NCI-H1694 (cell line): ENCODE measurements around the gene HMGXB4.

Experiments used
- DNase-seq: peaks from one replicate; lab custom pipeline; 2025; lab: John Stamatoyannopoulos, UW

Gene HMGXB4

GRCh38 chr22:35257002-35257320, 332 bp upstream of the HMGXB4 start:
- no peak for DNase-seq

- DNase-seq: no peak
Measured at GRCh38 chr22:35258191-35258988, 1.1 kb downstream of the HMGXB4 start.

- DNase-seq: no peak
Measured at GRCh38 chr22:35264986-35265385, 7.7 kb downstream of the HMGXB4 start.

- DNase-seq: no peak
Measured at GRCh38 chr22:35266277-35266676, 9.0 kb downstream of the HMGXB4 start.

GRCh38 chr22:35269630-35270029, 12.3 kb downstream of the HMGXB4 start:
- DNase-seq: no peak

- no peak for DNase-seq
Measured at GRCh38 chr22:35274154-35274871, 17.0 kb downstream of the HMGXB4 start.

- DNase-seq: no peak
Measured at GRCh38 chr22:35275580-35275979, 18.3 kb downstream of the HMGXB4 start.

- DNase-seq: no peak
Measured at GRCh38 chr22:35276019-35276418, 18.7 kb downstream of the HMGXB4 start.

GRCh38 chr22:35288116-35288515, 30.8 kb downstream of the HMGXB4 start:
- DNase-seq: no peak

- DNase-seq: no peak
Measured at GRCh38 chr22:35292786-35293185, 35.5 kb downstream of the HMGXB4 start.

GRCh38 chr22:35296051-35296450, 38.8 kb downstream of the HMGXB4 start:
- no peak for DNase-seq

- peak; percentile 28 for DNase-seq
Measured at GRCh38 chr22:35299217-35299672, 42.0 kb downstream of the HMGXB4 start.

- DNase-seq: peak; percentile 97
Measured at GRCh38 chr22:35299673-35300499, 42.6 kb downstream of the HMGXB4 start, which contains the start of gene TOM1. Gene TOM1 (plus strand): TSS chr22:35299894. CDS start chr22:35299929, 35 bp downstream.

GRCh38 chr22:35301372-35301874, 44.1 kb downstream of the HMGXB4 start:
- no peak for DNase-seq

- DNase-seq: no peak
Measured at GRCh38 chr22:35303029-35303624, 45.8 kb downstream of the HMGXB4 start.

GRCh38 chr22:35305525-35306070, 48.3 kb downstream of the HMGXB4 start:
- DNase-seq: no peak

- DNase-seq: no peak
Measured at GRCh38 chr22:35306350-35306967, 49.2 kb downstream of the HMGXB4 start.

GRCh38 chr22:35307372-35307771, 50.1 kb downstream of the HMGXB4 start:
- no peak for DNase-seq

- DNase-seq: no peak
Measured at GRCh38 chr22:35307892-35308291, 50.6 kb downstream of the HMGXB4 start.

- no peak for DNase-seq
Measured at GRCh38 chr22:35308480-35309021, 51.3 kb downstream of the HMGXB4 start.
